HL-60/S4 treated with retinoic acid at 250 ng/mL for 4 days and 3 days (cell line): Measurements from ENCODE around the gene PPM1H.
"Not testable (repeated sequence)": the region's sequence is repeated elsewhere in the genome, so short reads cannot be mapped to it uniquely, and the experiment has no call there.

Experiments
- in situ Hi-C: fragments of 300-500 bp; cut with MboI; formaldehyde crosslinking; loops from 2 replicates; pipeline ENCODE4 v1.7.0; 2022; ENCODE audit warnings: low sequenced_read_pairs

PPM1H gene

GRCh38 chr12:62693376-62694050 is 241.4 kb downstream of the PPM1H start:
- in situ Hi-C loops = no loop called here

DNA sequence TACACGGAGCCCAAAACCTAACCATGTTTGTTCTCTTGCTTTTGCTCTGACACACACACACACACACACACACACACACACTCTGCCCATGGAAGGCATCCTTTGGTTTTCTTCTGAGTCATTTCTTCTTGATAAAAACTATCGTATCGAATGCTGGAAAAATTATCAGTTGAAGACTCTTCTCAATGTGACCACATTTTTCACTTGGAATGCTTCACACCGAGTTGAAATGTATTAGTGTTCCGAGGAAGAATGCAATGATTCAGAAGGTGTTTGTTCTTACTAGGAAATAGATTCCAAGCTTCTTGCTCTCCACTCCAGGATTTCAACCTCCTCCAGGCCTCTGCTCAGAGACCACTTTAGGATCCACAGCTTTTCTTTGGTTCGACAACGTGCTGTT is 242.1 kb downstream of the PPM1H start:
- in situ Hi-C loops = no loop called here

DNA sequence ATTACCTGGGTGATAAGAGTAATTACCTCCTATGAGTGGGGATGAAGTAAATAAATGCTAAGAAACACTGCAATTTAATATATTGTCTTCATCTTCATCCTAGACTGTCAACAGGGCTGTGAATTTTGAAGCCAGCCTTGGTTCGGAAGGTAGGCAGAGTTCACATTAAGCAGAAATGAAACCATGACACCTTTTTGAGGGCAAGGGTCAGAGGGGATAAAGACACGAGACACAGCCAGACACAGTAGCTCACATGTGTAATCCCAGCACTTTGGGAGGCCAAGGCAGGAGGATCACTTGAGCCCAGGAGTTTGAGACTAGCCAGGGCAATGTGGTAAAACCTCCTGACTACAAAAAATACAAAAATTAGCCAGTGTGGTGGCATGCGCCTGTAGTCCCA is 243.6 kb downstream of the PPM1H start:
- in situ Hi-C loops = no loop called here

DNA sequence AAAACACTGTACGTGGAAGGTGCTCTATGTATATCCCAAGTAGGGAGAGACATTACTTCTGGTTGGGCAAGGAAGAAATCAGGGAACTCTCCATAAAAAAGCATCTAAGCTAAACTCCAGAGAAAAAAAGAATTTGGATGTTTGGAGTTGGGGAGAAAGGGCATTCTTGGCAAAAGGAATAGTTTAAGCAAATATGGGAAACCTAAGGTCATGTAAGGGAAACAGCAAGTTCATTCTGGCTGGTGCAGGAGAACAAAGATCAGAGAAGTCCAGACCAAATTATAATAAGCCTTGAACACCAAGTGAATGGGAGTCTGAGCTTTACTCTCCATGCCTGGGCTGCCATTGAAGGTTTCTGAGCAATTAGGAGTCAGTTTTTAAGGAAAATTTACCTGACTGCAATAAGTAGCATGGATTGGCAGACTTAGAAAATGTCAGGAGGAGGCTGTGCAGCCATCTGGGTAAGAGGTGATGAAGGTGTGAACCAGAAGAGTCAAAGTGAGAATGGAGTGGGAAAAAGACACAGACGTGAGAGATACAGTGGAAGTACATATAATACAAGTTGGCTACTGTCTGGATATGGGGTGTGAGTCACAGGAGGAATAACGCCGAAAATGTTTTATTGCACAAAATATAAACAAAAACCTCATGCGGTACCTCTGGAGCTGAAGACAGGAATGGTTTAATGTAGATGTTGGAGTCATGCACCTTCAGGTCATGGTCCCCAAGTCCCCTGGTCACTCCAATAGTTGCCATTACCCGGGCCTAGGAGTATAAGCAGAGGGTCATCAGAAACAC is 245.7 kb downstream of the PPM1H start:
- in situ Hi-C loops = no loop called here

GRCh38 chr12:62686938-62687337 is 248.0 kb downstream of the PPM1H start:
- in situ Hi-C loops = no loop called here

- in situ Hi-C loops = no loop called here
Observed at GRCh38 chr12:62684570-62685295, 250.2 kb downstream of the PPM1H start.

DNA sequence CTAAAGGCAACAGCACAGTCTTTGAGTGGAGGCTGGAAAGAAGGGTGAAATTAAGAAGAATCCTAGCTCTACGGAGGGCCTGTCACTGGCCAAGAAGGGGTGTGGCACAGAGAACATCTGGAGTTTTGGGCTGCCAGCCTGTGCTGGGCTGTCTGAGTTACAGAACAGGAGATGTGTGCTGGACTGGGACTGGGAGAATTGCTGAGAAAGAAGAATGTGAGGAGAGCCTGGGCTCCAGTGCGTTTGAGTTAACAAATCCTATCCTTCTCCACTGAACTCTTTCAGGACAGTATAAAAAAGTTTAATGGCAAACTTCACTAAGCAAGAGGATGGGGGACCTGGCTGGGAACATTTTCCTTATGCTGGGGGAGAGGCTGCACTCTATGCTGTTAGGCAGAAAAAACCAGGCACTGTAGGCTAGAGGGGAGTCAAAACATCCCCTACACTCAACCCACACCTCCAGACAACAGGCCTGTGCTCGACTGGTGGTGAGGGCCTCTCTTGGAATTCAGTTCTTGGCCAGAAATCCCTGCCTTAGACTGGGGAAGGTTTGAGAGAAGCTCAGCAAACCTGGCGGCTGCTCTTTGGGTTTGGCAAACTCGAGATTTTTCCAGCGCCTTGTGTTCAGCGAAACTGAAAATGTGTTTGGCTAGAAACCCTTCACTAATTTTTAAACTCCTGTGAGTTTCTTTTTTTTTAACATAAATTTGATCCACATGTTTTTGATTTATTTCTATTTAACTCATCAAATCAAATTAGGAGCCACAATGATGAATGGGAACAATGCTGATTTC is 251.0 kb downstream of the PPM1H start:
- in situ Hi-C loops = no loop called here

DNA sequence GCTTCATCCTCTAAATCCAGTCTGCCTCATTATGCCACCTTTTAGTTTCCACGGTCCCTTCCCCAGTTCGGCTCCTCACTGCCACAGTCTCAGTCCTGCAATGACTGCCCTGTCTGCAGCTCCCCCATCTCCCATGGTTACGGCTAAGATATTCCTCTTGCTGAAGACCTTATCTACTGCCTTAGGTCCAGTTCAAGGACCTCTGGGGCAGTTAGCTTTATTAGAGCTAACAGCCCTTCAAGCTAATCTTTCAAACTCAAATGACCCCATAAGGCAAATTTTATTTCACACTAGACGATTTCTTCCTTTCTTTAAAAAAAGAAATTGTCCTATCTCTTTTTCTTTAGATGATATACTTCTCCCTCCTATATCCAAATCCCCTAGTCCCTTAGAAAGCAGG is 253.6 kb downstream of the PPM1H start:
- in situ Hi-C loops = no loop called here

DNA sequence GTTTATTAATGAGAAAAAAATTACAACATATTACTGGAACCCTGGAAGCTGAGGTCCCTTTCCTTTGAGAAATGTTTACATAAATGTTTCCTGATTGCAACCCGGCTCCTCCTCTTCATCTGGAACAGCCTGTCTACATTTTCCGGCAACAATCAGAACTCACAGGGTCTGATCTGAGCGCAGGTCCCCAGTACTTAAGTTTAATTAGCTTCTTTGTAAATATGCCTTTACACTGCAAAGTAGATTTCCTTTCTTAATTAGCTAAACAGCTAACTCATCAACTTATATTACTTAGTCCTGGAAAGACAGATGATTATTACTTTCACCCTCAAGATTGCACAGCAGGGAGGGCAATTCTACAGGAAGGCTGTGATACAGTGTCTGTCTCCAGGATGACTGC is 255.3 kb downstream of the PPM1H start:
- in situ Hi-C loops = no loop called here

DNA sequence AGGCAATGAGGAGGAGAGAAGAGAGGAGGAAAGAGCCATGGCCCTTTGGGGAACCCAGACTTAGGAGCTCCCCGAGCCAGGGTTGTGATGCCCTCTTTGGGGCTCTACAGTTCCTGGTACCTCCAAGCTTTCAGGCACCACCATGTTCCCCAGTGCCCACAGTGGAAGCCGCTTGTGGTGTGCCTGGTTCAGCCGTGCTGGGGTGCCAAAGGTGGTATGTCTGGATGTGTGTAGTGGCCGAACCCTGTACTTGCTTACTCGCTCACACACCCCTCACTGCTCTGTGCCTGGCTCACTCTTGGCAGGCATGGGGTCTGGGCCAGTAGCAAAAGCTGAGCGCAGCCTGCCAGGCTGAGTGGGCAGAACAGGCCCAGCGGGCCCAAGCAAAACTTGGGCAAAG is 257.6 kb downstream of the PPM1H start:
- in situ Hi-C loops = no loop called here

DNA sequence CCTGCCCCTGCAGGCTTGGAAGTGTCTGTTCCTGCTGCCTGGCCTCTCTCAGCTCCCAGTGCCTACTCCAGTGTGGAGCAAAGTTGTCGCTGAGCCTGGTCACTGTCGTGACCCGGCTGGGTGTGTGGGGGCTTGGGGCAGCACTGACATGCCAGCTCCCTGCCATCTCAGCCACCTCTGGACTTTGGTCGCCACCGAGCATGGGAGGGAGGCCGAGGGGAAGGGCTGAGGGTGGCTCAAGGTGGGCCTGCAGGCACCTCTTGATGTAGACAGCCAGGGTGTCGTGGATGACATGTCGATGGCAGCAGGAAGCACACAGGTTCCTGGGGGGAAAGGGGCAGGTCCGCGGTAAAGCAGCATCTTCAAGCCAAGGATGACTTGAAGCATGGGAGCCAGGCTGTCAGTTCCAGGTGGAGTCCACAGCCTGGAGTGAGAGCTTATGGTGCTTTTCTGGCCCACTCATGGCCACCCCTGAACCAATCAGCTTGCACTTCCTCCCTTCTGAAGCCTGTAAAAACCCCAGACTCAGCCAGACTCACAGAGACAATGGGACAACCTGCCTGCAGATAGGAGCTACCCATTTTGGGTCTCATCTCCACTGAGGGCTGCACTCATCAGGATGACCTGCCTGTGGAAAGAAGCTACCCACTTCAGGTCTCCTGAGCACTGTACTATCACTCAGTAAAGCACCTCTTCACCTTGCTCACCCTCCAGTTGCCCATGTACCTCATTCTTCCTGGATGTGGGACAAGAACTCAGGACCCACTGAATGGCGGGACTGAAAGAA is 258.2 kb downstream of the PPM1H start:
- in situ Hi-C loops = no loop called here

- in situ Hi-C loops = no loop called here
Observed at GRCh38 chr12:62673028-62673815, 261.7 kb downstream of the PPM1H start.

- in situ Hi-C loops = no loop called here
Observed at GRCh38 chr12:62670986-62671720, 263.8 kb downstream of the PPM1H start.

GRCh38 chr12:62668782-62669181 is 266.2 kb downstream of the PPM1H start:
- in situ Hi-C loops = no loop called here

DNA sequence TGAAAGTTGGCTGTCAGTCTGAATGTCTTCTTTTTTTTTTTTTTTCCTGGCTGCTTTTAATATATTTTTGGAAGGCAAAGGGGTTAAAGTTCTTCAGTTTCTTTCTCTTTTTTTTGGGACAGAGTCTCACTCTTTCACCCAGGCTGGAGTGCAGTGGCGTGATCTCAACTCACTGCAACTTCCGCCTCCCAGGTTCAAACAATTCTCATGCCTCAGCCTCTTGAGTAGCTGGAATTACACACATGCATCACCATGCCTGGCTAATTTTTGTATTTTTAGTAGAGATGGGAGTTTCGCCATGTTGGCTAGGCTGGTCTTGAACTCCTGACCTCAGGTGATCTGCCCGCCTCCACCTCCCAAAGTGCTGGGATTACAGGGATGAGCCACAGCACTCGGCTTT is 270.0 kb downstream of the PPM1H start:
- in situ Hi-C loops = not testable (repeated sequence)

- in situ Hi-C loops = no loop called here
Observed at GRCh38 chr12:62660756-62661155, 274.2 kb downstream of the PPM1H start.

DNA sequence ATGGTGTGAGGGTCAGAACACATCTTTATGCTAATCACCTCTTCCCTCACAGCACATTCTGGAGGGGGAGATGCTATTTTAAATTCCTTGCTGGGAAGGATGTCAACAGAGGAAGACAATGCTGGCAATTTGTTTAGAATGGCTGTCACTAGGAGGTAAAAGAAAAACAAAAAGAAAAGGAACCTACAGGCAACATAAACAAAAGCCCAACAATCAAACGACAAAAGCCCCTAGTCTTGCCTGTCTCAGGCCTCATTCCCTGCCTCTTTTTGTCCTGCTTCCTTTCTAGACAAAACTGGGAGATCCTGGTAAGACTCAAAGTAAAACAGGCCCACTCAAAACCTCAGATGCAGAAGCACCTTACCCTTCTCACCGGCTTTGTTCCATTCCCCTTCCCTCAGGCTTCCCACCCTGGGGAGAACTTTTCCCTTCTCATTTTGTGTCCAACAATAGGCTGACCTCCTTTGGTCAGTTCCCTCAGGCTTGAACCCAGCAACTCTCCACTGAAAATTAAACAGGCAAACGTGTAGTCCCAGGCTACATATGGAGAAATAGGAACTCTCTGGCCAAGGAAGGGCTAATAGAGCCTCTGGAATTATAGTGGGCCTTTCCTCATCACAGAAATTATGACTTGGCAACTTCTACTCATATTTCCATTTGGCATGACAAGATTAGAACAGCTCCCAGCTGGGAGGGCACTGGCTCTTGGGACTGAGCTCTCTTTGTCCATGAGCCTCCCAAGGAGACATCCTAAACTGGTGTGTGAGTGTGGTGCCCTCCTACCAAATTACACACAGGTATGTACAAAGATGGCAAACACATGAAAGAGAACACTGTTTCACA is 275.3 kb downstream of the PPM1H start:
- in situ Hi-C loops = no loop called here

- in situ Hi-C loops = no loop called here
Observed at GRCh38 chr12:62658910-62659309, 276.0 kb downstream of the PPM1H start.
